Forelimb muscle (tissue), 1 donor: ENCODE data around the gene MED29. TPM values are rescaled to one million over a fixed set of nuclear protein-coding genes. Genes with fewer than 3 reads are reported as not detected.
A peak's percentile ranks its signal among the peaks of the same experiment; 100 is the strongest.
"Not testable (repeated sequence)": the region's sequence is repeated elsewhere in the genome, so short reads cannot be mapped to it uniquely, and the experiment has no call there.

Experiments
- DNase-seq: peaks from one replicate; pipeline ENCODE4 v3.0.0-alpha.2; 2013; ENCODE audit warnings: low read depth
- polyA plus RNA-seq: library from polyadenylated mRNA; unstranded; fragments of 120-200 nt; gene quantifications from one replicate; pipeline ENCODE4 v1.2.1, GENCODE V29; 2013; ENCODE audit not compliant: insufficient read length

MED29 gene
- polyA plus RNA-seq, 1 donor, result 23.9 TPM

GRCh38 chr19:39370735-39371134 lies 20.4 kb upstream of the MED29 start:
- no peak for DNase-seq

- peak; percentile 67 for DNase-seq
Observed at GRCh38 chr19:39372047-39372802, 19.0 kb upstream of the MED29 start.

GRCh38 chr19:39372941-39373340 lies 18.2 kb upstream of the MED29 start:
- no peak for DNase-seq

- no peak for DNase-seq
Observed at GRCh38 chr19:39375929-39376328, 15.2 kb upstream of the MED29 start.

- no peak for DNase-seq
Observed at GRCh38 chr19:39377373-39378362, 13.5 kb upstream of the MED29 start.

- DNase-seq, result not testable (repeated sequence)
Observed at GRCh38 chr19:39379366-39379765, 11.8 kb upstream of the MED29 start.

GRCh38 chr19:39379865-39380396 lies 11.2 kb upstream of the MED29 start:
- DNase-seq, result no peak

GRCh38 chr19:39380521-39381502 lies 10.4 kb upstream of the MED29 start:
- DNase-seq, result no peak

- no peak for DNase-seq
Observed at GRCh38 chr19:39381910-39382611, 9.1 kb upstream of the MED29 start.

- no peak for DNase-seq
Observed at GRCh38 chr19:39382991-39383828, 8.0 kb upstream of the MED29 start.

- DNase-seq, result no peak
Observed at GRCh38 chr19:39384839-39385568, 6.2 kb upstream of the MED29 start.

- no peak for DNase-seq
Observed at GRCh38 chr19:39385629-39386411, 5.4 kb upstream of the MED29 start.

GRCh38 chr19:39386557-39386956 lies 4.6 kb upstream of the MED29 start:
- no peak for DNase-seq

- DNase-seq, result no peak
Observed at GRCh38 chr19:39388657-39389056, 2.5 kb upstream of the MED29 start.

GRCh38 chr19:39389631-39390414 lies 1.4 kb upstream of the MED29 start:
- DNase-seq, result no peak

GRCh38 chr19:39390451-39390750 lies 777 bp upstream of the MED29 start:
- no peak for DNase-seq
